GM19240 (cell line): ENCODE results near the gene LUZP2.

Experiments
- DNase-seq: peaks from one replicate; pipeline ENCODE4 v3.0.0; 2011; ENCODE audit warnings: low spot score; ENCODE audit not compliant: insufficient read length

Gene LUZP2

DNA sequence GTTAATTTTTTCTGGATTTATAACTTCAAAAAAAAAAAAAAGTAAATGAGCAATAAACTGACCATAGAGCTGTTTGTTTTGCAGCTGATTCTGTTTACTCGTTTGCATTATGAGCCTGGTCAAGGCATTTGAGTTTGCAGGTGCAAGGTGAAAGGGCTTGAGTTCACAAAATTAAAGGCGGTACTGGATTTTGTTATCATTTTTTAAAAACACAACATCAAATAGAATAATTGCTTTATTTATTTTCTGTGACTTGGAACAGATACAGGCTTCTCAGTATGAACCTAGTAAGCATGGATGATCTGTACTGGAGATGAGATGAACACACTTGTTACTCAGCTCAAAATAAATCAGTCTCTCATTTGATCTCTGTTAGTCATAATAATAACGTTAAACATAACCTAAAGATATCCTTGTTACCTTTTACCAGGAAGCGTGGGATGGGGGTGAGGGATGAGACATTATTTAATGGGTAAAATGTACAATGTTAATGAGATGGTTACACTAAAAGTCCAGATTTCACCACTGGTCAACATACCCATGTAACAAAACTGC is 137.8 kb downstream of the LUZP2 start:
- DNase-seq, result no peak

DNA sequence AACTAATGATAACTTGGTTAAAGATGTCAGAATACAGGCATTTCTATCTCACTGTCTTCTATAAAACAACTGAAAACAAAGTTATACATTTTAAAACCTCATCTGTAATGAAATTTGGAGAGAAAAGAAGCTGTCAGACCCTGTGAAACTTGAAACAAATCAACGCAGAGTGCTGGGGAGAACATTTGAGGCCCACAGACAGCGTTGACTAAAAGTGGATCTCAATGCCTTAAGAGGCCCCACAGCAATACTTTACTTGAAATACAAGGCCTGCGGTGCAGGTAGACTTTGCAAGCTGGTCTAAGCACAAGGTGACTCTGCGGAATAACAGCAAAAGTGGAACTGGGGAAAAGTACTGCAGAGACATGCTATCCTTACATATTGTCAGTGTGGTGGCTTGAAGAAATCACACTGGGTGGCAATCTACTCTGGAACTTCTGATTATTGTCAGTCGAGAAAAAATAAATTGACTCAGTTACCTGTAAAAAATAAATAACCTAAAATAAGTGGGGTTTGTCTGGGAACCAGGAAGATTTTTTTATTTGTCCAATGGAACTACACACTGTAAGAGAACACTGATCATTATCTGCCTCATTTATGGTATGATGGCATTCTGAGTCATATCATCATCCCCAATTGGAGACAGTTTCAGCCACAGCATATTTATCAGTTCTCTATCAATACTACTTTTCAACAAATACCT is 138.9 kb downstream of the LUZP2 start:
- DNase-seq, result no peak

DNA sequence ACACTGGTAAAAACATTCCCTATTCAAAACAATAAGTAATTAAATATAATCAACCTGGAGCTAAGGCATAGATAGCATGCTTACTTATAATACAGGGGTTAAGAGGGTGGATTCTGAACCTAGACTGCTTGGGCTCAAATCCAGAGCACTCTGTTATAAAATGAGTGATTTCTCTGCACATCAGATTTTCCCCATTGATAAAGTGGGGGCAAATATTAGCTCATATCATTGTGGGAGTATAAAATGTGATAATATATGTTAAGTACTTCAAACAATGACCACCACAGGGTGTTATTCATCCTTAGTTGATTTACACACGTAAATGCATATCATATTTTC is 139.4 kb downstream of the LUZP2 start:
- DNase-seq, result no peak

DNA sequence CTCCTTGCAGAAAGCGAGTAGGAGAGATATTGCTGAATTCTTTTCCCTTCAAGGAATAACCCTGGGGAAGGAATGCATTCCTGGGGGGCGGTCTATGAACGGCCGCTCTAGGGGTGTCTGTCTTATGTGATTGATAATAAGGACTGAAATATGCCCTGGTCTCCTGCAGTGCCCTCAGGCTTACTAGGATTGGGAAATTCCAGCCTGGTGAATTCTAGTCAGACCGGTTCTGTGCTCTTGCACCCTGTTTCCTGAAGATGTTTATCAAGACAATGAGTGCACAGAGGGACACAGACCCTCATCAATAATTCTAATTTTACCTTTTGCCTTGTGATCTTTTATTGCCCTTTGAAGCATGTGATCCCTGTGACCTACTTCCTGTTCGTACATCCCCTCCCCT is 140.7 kb downstream of the LUZP2 start:
- no peak for DNase-seq

DNA sequence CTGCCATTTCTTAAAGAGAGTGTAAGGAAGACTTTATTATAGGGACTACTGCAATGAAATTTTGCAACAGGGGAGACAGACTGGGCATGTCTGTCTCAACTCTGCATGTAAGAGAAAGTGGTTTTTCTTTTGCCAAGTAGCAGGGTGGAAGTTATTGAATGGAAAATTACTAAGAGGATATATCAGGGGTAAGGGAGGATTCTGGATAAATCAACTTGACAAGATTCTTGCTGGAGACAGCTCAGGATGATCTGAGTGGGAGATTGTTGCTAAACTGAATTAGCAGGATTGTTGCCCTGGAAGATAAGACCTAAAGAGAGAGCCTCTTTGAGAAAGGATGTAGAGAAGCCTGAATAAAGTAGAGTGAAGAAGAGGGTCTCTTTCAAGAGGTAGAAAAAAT is 145.8 kb downstream of the LUZP2 start:
- DNase-seq, result no peak

DNA sequence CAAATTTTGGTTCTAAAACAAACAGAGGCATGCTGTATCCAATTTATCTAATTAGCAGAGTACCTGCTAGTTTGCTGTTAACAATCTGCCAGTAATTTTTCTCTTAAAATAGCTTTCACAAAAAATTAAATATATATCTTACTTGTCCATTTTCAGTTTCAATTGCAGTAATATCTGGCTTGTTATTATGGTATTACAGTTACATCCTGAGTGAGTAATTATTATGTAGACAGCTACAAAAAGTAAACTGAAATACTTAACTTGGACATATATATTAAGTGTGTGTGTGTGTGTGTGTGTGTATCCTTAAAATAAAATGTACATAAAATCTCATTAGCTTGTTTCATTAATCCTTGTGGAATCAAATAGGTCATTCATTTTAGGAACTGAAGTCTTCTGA is 148.7 kb downstream of the LUZP2 start:
- no peak for DNase-seq

DNA sequence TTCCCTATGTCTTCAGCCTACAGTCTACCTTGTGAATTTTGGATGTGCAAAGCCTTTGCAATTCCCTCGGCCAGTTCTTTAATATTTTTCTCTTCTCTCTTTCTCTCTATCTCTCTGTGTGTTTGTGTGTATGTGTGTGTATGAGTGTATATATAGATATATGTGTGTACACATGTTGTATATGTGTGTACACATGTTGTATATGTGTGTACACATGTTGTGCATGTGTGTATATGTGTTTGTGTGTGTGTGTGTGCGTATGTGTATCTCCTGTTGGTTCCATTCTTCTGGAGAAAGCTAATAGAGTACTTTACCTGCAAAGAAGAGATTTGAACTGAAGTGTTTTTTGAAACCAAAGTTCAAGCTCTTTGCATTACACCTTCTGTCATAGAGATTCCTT is 155.0 kb downstream of the LUZP2 start:
- DNase-seq, result no peak

DNA sequence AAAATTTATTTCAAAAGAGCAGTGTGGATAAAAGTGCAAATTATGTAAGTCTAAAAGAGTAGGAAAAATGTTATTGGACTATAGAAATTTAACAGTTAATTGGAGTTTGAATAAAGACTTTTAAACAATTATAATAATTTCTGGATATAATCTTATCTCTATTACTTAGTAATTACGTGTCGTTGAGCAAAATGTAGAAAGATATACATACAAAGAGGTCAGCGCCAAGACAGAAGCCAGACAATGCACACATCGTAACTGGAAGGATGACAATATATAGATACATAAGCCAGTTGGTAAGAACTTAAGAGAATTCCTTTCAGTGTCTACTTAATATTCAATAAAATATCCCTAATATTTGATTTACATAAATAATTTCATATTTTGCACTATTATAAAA is 157.0 kb downstream of the LUZP2 start:
- no peak for DNase-seq

DNA sequence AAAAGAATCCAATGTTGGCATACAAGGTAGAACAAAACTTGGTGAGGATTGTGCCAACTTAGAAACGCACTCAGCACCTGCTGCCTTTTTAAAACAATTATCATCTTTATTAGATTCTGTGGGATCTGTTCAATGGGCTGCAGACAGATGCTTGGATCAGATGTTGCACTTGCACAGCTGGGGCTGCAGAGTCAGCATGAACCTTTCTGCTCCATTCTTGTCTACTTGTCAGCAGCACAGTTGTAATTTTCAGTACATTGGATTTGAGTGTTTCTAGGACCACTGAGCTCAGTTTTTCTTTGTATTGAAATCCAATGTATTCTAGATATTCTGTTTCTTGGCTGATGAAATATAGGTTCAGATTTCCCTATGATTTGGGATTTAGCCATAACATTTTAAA is 164.5 kb downstream of the LUZP2 start:
- DNase-seq, result no peak

DNA sequence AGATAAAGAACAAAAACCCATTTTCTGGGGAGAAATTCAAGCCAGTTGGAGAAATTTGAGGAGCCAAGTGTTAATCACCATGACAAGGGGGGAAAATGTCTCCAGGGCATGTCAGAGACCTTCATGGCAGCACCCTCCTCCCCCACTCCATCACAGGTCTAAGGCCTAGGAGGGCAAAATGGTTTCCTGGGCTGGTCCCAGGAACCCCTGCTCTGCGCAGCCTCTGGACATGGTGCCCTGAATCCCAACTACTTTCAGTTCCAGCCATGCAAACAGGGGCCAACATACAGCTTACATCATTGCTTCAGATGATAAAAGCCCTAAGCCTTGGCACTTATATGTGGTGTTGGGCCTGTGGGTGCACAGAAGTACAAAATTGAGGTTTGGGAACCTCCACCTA is 167.5 kb downstream of the LUZP2 start:
- no peak for DNase-seq

DNA sequence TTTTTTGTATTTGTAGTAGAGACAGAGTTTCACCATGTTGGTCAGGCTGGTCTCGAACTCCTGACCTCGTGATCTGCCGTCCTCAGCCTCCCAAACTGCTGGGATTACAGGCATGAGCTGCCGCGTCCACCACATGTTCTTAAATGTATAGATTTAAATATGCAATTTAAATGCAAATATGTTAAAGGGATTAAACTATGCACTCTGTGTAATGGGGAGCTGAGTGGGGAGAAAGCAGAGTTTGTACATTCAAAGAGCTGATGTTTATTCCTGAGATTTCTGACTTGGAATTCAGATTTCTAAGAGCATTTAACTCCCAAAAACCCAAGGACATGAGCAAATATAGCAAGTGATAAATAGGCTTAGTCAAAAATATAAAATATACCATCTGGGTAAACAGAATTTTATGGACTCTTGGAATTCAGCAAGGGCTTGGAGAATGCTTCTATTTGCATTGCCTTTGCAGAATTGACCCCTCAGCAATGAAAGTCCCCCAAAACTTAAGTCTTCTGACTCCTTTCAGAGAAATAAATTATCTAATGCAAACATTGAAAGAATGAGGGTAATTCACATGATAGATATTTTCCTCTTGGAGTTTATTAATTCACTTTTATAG is 170.6 kb downstream of the LUZP2 start:
- no peak for DNase-seq

DNA sequence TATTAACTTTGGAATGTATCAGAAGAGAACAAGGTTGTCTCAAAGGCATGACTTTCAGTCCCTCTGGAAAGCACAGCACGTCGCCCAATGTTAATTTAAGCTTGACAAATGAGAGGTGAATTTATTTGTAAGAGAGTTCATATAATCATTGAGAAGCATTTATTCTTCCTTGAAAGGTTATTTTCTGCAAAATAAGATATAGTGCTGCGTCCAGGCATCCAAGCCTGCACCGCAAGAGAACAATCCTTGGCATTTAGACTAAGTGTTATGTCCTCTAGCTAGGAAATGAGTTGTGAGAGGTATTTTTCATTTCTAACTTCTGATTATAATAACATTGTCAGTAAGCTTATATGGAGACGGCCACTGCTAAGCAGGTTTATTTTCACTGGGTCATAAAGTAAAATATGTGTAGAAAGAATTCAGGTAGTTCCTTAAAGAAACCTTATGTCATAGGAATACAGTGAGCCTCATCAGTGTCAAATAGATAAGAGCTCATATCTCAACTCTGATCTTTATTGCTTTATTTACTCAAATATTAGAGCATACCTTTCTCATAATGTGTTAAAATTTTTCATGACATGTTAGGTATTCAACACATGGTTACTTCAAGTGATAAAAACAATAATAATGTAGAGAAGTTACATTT is 182.0 kb downstream of the LUZP2 start:
- no peak for DNase-seq

DNA sequence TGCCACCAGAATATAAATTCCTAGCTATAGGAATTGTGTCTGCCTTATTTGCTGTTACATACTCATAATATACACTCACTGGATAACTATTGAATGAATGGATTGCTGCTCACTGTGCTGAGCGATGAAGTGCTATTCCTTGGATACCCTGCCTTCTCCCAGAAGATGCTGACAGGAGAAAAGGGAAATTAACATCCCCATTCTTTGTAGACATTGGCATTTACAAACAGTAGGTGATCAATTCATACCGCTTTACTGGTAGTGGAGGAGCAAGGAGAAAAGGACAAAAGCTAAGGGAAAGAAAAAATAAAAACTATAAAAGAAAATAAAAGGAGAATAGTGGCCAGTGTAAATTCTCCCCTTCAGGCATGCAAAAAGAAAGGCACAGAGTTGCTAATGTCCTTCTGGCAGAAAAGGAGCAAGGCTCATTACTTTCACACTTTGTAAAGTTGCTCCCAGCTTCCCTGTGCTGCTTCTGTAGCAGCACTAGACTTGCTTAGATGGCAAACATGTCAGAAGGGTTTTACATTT is 183.0 kb downstream of the LUZP2 start:
- no peak for DNase-seq

DNA sequence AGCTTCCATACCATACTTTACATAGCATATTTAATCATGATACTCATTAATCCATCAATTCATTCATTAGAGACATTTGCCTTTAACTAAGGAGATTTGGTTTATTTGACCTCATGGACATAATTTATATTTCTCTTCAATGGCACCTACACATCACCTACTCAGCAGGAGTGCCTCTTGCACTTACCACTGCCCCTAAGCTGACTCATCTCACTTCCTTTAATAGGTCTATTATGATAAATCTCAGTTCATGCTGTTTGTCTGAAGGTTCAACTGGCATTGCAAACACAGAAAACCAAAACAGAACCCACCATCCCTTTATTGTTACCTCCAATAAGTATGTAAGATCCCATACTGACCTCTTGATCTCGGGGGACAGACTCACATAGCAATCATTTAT is 186.7 kb downstream of the LUZP2 start:
- no peak for DNase-seq

DNA sequence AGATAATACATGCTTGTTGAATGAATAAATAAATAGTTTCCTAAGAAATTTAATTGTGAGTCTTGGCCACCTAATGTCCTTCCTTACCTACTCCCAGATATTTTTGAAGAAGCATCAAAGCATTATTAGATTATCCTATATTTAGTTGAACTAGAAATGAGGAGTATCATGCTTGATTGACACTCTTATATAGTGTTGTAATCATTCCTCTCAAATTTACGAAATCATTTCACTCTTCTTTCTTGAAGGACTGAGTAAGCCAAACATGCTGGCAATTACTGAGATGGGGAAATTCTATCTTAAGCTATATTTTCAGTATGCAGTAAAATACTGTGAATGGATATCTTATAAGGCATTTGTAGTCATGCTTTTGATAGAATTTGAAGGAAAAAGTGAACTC is 189.0 kb downstream of the LUZP2 start:
- DNase-seq, result no peak

DNA sequence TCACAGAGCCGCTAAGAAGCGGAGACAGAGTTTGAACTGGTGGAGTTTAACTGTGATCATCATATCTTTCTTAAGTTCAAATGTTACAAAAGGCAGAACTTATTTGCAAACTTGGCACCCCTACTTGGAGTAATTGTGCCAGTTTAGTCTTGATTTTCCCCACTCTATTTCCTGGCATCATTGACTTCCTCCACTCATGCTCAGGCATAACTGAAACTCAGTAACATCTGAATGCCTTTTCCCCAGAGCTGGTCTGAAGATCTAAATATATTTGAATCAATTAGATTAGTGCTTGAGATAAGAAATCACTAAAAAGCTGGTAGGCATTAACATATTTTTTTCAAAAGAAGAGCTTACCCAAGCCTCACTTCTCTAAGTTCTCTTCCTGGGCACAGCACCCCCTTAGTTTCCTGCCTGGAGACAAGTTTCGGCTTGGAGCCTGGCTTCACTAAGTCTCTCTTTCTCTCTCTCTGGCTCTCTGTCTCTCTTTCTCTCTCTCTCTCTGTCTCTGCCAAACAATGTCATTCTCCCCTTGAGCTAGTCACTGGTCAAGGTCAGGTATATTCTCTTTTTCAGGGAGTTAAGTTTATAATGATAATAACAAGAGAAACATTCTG is 190.8 kb downstream of the LUZP2 start:
- DNase-seq, result no peak

DNA sequence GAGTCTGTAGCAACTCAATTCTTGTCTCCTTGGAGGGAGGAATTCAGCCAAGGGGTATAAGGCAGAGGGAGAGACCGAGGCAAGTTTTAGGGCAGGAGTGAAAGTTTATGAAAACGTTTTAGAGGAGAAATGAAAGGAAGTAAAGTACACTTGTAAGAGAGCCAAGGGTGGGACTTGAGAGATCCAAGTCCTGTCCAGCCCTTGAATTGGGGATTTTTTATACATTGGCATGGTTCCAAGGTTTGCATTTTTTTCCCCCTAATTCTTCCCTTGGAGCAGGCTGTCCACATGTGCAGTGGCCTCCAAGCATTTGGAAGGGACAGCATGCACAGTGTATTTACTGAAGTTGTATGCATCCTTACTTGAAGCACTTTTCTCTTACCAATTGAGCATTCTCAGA is 192.1 kb downstream of the LUZP2 start:
- no peak for DNase-seq

DNA sequence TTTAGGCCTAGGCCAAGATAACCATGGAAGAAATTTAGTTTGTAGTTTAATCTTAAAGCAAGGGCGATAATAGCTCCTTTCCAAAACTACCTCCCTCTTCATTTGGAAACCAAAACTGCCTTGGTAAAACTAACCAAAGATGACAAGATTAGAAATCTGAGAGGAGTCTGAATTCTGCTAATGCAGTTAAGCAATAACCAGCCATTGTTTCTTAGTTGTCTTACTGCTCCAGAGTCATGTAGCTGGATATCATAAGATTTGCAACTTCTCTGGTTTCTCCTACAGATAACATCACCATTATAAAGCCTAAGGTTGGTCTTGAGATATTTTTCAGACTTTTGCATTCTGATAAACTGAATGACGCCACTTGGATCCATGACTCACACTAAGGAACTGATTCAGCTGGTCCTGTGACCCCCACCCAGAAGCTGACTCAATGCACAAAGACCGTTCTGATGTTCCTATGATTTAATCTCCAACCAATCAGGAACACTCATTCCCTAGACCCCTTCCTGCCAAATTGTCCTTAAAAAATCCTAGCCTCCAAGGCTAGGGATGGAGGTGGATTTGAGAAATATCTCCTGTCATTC is 200.8 kb downstream of the LUZP2 start:
- DNase-seq, result no peak

DNA sequence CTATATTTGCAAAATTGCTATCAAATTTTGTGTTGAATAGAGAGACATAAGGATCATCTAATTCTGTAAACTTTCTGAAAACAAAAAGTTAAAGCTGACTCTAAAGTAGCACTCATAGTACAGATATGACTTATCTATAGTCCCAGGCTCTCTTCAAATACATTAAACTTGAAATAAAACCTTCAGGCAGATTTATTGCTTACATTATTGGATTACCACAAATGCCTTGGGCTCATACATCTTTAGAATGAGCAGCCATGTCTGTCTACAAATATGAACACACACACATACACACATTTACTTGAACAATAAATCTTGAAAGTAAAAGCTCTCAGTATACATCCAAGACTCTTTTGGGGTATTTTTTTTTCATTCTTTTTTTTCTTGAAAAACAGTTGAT is 207.9 kb downstream of the LUZP2 start:
- no peak for DNase-seq

DNA sequence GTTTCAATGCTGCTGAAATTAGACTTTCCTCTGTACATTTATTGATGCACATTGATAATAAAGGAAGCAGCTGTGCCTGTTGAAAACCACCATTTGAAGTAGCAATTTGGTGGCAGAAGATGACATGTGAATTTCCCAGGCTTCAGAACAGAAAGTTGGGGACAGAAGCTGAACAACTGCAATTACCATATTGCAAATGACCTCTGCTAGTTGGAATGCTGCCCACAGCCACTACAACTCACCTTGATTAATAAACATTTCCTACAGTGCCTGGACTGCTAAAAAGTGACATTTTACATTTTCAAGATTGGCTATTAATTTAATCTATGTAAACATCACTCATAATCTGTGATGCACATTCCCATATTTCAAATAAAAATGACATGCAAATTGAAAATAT is 208.6 kb downstream of the LUZP2 start:
- DNase-seq, result no peak

DNA sequence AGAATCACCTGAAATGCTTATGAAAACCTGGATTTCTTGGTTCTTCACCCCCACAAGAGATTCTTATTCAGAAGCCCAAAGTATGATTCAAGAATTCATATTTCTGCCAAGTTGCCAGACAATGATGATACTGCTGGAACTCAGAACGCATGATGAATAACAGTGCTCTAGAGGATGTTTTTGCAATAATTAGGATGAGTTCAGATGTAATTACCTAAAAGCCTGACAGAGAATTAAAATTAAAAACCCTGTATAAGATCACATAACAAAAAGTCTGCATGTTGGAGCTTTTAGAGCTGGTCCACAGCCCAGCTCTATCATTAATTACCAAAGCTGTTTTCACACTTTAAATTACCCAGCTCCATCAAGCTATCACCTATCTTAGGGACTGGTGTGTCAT is 211.8 kb downstream of the LUZP2 start:
- DNase-seq, result no peak
